Measurements from ENCODE around the gene CACNA1I.
A peak's percentile ranks its signal among the peaks of the same experiment; 100 is the strongest.
"Not testable (repeated sequence)": the region's sequence is repeated elsewhere in the genome, so short reads cannot be mapped to it uniquely, and the experiment has no call there.

CACNA1I gene

DNA sequence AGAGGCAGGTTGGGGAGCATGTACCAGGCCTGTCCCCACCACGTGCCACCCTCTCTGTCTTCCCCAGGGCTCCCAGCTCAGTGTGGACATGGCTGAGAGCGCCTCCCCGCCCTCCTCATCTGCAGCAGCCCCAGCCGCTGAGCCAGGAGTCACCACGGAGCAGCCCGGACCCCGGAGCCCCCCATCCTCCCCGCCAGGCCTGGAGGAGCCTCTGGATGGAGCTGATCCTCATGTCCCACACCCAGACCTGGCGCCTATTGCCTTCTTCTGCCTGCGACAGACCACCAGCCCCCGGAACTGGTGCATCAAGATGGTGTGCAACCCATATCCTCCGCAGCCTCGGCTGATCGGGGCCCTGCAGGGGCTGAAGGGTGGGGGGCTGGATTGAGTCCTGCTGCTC lies at the start of gene CACNA1I:
CACNA1I (plus strand) TSS at position 89 of the 400 bp plus-strand sequence; CDS start at position 89, 0 bp downstream.
- TF ChIP-seq POLR2A (IDR thresholded peaks at IDR 0.05; ENCODE audit: extremely low read depth, insufficient read length) (no peak), MYC (IDR thresholded peaks at IDR 0.05; ENCODE audit: low read depth, low read length) (no peak), CTCF (IDR thresholded peaks at IDR 0.05; ENCODE audit: low read depth, low read length) (no peak)
- TF ChIP-seq, protein P1, sequence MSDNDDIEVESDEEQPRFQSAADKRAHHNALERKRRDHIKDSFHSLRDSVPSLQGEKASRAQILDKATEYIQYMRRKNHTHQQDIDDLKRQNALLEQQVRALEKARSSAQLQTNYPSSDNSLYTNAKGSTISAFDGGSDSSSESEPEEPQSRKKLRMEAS (IDR thresholded peaks at IDR 0.05; ENCODE audit: low read depth, low read length), result no peak
- H3K4me3 ChIP-seq (ENCODE audit: low read depth, low read length), result no peak within 1 kb of the TSS

GRCh38 chr22:39521106-39521885 lies 49.3 kb upstream of the CACNA1I start:
- not testable (repeated sequence) for DNase-seq (ENCODE audit: low read depth)
- H3K4me3 ChIP-seq (ENCODE audit: low read depth, low read length), result peak overlapping the region; percentile 98

More for the DNA sequence above, at the start of gene CACNA1I:
- no peak for DNase-seq (ENCODE audit: low read depth)

DNA sequence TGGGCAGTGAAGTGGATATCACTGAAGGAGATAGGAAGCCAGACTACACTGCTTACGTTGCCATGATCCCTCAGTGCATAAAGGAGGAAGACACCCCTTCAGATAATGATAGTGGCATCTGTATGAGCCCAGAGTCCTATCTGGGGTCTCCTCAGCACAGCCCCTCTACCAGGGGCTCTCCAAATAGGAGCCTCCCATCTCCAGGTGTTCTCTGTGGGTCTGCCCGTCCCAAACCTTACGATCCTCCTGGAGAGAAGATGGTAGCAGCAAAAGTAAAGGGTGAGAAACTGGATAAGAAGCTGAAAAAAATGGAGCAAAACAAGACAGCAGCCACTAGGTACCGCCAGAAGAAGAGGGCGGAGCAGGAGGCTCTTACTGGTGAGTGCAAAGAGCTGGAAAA lies 48.5 kb upstream of the CACNA1I start:
- DNase-seq (ENCODE audit: low read depth), result not testable (repeated sequence)
- peak overlapping the region; percentile 98 for H3K4me3 ChIP-seq (ENCODE audit: low read depth, low read length)

DNA sequence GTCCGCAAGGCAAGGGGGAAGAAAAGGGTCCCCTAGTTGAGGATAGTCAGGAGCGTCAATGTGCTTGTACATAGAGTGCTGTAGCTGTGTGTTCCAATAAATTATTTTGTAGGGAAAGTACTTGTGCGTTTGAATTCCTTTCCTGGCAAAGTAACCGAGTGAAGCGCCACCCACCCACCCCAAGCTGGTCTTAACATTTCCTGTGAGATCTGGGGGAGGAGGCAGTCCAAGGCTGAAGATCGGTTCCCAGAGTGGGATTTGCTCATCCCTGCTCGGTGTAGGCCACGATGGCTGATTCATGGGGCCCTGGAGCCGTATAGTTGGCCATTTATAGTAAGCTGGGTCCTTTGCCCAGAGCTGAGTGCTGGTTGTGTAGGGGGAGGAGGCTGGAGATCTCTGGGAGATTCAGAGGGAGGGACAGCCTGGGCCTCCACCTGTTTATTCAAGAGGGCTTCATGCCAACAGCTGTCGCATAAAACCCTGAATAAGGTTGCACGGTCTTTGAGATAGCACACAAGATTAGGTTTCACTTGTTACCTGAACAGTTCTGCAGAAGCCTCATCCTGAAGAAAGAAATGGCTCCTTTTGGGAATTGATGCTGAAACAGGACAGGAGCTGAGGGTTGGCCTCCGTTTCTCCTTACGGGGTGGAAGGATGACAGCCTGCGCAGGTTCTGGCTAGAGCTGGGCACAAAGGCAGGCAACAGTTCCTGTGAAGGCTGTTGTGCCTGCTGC lies 47.8 kb upstream of the CACNA1I start:
- DNase-seq (ENCODE audit: low read depth), result no peak
- H3K4me3 ChIP-seq (ENCODE audit: low read depth, low read length), result peak overlapping the region; percentile 98
- TF ChIP-seq, protein P1 (IDR thresholded peaks at IDR 0.05; ENCODE audit: low read depth, low read length), result no peak
- peak; percentile 16 for TF ChIP-seq POLR2A (IDR thresholded peaks at IDR 0.05; ENCODE audit: extremely low read depth, insufficient read length)

DNA sequence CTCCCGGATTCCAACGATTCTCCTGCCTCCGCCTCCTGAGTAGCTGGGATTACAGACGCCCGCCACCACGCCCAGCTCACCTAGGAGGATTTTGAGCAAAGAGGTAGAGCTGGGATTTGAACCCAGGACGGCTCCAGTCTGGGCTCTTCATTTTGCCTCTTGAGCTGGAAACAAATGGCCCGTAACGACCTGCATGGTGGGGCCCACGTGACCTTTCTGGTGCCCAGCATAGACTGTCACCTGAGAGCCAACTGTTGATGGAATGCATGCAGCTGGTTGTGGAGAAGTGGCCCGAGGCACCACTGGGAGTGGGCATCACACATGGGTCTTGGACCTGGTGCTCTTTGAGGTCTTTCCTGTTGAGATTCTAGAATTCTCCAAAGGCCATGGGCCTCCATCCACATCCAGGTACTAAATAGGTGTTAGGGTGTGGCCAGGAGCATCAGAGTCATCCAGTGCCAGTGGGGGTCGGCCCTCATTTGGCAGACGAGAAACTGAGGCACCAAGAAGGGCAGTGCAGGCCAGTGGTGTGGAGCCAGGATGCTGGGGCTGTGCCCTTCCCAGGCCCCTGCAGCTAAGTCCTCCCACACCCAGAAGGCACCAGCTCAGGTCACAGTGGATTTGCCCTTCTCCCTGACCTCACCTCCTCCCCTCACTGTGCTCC lies 46.3 kb upstream of the CACNA1I start:
- DNase-seq (ENCODE audit: low read depth), result no peak
- no peak overlapping the region for H3K4me3 ChIP-seq (ENCODE audit: low read depth, low read length)
- TF ChIP-seq MYC (IDR thresholded peaks at IDR 0.05; ENCODE audit: low read depth, low read length), result no peak
- TF ChIP-seq CTCF (IDR thresholded peaks at IDR 0.05; ENCODE audit: low read depth, low read length), result no peak
- TF ChIP-seq, protein P1 (IDR thresholded peaks at IDR 0.05; ENCODE audit: low read depth, low read length), result no peak
- no peak for TF ChIP-seq POLR2A (IDR thresholded peaks at IDR 0.05; ENCODE audit: extremely low read depth, insufficient read length)

GRCh38 chr22:39524753-39525657 lies 45.5 kb upstream of the CACNA1I start:
- TF ChIP-seq CTCF (IDR thresholded peaks at IDR 0.05; ENCODE audit: low read depth, low read length), result no peak
- TF ChIP-seq POLR2A (IDR thresholded peaks at IDR 0.05; ENCODE audit: extremely low read depth, insufficient read length), result no peak
- TF ChIP-seq, protein P1 (IDR thresholded peaks at IDR 0.05; ENCODE audit: low read depth, low read length), result no peak
- no peak for TF ChIP-seq MYC (IDR thresholded peaks at IDR 0.05; ENCODE audit: low read depth, low read length)
- no peak for DNase-seq (ENCODE audit: low read depth)
- peak overlapping the region; percentile 11 for H3K4me3 ChIP-seq (ENCODE audit: low read depth, low read length)
